HL-60 (cell line): ENCODE data around the gene DNAH8.

Experiments
- CTCF ChIP-seq: IDR thresholded peaks from one replicate; pipeline ENCODE4 v1.5.1; 2011; ENCODE audit warnings: low read length, control low read depth, inconsistent platforms; ENCODE audit not compliant: insufficient read depth
- GABPA ChIP-seq: IDR thresholded peaks from 2 replicates; pipeline ENCODE4 v1.6.1; 2012; ENCODE audit warnings: low read depth
- POLR2AphosphoS5 ChIP-seq: IDR thresholded peaks from 2 replicates; pipeline ENCODE4 v1.6.1; 2012; ENCODE audit warnings: low read depth
- REST ChIP-seq: IDR thresholded peaks from 2 replicates; pipeline ENCODE4 v1.6.1; 2012; ENCODE audit warnings: low read depth; ENCODE audit not compliant: insufficient replicate concordance
- SPI1 ChIP-seq: IDR thresholded peaks from 2 replicates; pipeline ENCODE4 v1.6.1; 2012; ENCODE audit warnings: low read depth, mild to moderate bottlenecking, borderline replicate concordance

- no peak for TF ChIP-seq CTCF
- no peak for TF ChIP-seq POLR2AphosphoS5
- TF ChIP-seq SPI1: no peak
- TF ChIP-seq REST: no peak
- no peak for TF ChIP-seq GABPA
Observed at GRCh38 chr6:38804358-38804757, 89.2 kb downstream of the DNAH8 start.
